Inflammatory macrophage treated with lipopolysaccharide for 4 hours (primary cell): ENCODE data around the gene S1PR2.

Experiments
- DNase-seq: peaks from one replicate; pipeline ENCODE4 v3.0.0-alpha.2; 2020

S1PR2 gene

DNA sequence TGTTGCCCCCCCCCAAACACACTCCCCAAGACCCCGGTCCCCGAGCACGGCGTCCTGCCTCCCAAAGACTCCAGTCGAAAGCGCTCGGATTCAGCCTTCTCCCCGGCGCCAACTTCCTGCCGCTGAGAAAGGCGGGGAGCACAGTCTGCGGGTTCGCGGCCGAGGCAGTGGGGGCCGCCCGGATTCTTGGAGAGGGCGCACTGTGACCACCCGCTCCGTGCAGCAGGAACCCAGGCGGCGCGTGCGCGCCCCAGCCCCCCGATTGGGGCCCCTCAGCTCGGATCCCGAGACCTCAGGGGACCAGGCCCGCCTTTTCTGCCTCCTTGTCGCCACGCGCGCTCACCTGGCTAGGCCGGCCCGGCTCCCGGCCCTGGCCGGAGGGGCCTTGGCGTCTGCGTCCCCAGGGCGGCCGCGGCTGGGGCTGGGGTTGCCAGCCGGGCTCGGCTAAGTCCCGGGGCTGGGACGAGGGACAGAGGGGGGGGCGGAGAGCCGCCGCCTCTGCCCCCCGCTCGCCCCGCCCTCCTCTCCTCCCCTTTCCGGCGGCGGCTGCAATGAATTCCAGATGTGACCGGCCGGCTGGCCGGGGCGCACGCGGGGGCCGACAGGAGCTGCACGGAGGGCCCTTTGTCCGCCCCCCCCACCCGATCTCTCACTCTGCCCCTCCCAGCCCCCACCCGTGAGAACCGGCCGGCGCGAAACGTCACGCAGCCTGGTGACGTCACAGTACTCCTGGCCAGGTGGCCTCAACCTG, at the start of gene S1PR2:
TSS of gene S1PR2 (minus strand) at position 471 of the 751 bp plus-strand sequence. CDS start 6,426 bp downstream, outside the sequence.
- peak; percentile 72 for DNase-seq

DNA sequence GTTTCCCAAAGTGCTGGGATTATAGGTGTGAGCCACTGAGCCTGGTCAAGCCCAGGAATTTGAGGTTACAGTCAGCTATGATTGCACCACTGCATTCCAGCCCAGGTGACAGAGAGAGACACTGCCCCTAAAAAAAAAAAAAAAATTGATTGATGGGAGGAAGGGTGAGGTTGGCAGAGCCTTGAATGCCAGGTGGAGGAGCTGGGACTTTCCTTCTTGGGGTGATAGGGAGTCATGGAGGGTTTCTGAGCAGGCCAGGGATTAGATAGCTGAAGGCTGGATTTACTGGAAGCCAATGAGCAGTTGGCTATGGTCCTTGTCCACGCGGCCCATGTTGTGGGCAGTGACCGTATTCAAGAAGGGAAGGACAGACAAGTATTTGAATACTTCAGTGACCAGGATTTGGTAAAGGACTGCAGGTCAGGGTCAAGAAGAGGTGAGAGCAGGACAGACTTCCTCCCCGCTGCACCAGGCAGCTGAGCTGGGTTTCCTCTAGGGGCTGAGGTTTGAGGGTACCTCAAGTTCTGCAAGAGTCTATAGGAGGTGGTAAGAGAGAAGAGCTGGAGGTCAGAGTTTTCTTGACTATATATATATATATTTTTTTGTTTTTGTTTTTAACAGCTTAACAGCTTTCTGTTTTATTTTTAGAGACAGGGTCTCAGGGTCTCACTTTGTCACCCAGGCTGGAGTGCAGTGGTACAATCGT, 48.8 kb upstream of the S1PR2 start:
- no peak for DNase-seq

- no peak for DNase-seq
Measured at GRCh38 chr19:10278935-10279334, 47.8 kb upstream of the S1PR2 start.

DNA sequence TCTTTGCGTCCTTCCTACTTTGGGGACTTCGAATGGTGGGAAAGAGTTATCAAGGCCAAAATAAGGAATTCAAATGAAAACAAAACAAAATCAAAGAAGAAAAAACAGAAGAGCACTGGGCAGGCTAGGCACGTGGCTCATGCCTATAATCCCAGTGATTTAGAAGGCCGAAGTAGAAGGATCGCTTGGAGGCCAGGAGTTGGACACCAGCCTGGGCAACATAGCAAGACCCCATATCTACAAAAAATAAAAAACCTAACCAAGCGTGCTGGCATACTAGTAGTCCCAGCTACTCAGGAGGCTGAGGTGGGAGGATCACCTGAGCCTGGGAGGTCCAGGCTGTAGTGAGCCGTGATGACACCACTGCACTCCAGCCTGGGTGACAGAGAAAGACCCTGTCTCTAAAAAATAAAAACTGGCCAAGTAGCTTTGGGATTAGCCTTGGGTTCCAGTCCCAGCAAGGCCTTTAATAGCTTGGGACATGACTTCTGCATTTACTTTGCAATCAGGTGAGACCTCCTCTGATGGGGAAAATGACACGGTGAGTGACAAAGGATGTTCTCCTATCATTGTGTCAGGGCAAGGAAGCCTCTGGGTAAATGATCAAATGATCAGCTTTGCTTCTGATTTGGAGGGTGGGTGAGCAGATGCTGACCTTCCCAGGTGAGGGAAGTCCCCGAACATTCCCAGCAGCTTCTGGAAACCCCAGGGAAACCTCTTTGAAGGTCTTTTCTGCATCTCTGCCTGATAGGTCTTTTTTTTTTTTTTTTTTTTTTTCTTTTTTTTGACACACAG, 46.9 kb upstream of the S1PR2 start:
- DNase-seq: no peak

- DNase-seq: no peak
Measured at GRCh38 chr19:10274589-10274988, 43.5 kb upstream of the S1PR2 start.

GRCh38 chr19:10271543-10272086, 40.5 kb upstream of the S1PR2 start:
- peak; percentile 91 for DNase-seq

GRCh38 chr19:10270616-10271394, 39.7 kb upstream of the S1PR2 start, which contains the start of gene ICAM1:
ICAM1 (plus strand) TSS chr19:10271120; CDS start chr19:10271160, 40 bp downstream.
- DNase-seq: peak; percentile 99

DNA sequence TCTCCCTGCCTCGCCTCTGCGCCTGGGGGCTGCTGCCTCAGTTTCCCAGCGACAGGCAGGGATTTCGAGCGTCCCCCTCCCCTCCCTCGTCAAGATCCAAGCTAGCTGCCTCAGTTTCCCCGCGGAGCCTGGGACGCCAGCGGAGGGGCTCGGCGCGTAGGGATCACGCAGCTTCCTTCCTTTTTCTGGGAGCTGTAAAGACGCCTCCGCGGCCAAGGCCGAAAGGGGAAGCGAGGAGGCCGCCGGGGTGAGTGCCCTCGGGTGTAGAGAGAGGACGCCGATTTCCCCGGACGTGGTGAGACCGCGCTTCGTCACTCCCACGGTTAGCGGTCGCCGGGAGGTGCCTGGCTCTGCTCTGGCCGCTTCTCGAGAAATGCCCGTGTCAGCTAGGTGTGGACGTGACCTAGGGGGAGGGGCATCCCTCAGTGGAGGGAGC, 39.1 kb upstream of the S1PR2 start:
- DNase-seq: peak; percentile 98

GRCh38 chr19:10269333-10270179, 38.4 kb upstream of the S1PR2 start:
- peak; percentile 95 for DNase-seq

DNA sequence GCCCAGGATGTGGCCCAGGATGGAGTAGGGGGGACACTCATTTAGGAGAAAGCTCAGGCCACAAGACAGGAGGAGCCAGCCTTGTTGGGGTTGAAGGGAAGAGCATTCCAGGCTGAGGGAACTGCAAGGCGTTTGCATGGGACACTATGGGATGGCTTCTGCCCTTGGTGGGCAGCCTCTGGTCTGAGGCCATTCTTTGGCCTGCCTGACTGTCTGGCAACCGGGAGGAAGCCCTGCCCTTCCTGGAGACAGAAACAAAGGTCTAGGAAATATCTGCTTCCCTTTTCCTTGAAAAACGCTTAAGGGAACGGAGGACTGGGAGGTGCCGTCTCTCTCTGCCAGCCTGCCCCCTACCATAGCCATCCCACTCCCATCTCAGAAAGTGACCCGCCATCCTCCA, 36.9 kb upstream of the S1PR2 start:
- DNase-seq: no peak

DNA sequence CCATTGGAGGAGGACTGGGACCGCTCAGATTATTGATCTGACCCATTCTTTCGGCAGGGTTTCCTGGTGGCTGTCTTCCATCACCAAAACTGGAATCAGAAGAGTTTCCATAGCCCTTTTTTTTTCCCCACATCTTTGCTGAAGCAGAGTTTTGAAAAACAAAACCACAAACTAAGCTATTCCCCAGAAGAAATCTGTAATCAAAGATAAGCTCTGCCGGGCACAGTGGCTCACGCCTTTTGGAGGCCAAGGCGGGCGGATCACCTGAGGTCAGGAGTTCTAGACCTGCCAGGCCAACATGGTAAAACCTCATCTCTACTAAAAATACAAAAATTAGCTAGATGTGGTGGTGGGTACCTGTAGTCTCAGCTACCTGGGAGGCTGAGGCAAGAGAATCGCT, 35.6 kb upstream of the S1PR2 start:
- no peak for DNase-seq

GRCh38 chr19:10262771-10263170, 31.6 kb upstream of the S1PR2 start:
- no peak for DNase-seq

GRCh38 chr19:10260141-10260584, 29.0 kb upstream of the S1PR2 start:
- peak; percentile 33 for DNase-seq

DNA sequence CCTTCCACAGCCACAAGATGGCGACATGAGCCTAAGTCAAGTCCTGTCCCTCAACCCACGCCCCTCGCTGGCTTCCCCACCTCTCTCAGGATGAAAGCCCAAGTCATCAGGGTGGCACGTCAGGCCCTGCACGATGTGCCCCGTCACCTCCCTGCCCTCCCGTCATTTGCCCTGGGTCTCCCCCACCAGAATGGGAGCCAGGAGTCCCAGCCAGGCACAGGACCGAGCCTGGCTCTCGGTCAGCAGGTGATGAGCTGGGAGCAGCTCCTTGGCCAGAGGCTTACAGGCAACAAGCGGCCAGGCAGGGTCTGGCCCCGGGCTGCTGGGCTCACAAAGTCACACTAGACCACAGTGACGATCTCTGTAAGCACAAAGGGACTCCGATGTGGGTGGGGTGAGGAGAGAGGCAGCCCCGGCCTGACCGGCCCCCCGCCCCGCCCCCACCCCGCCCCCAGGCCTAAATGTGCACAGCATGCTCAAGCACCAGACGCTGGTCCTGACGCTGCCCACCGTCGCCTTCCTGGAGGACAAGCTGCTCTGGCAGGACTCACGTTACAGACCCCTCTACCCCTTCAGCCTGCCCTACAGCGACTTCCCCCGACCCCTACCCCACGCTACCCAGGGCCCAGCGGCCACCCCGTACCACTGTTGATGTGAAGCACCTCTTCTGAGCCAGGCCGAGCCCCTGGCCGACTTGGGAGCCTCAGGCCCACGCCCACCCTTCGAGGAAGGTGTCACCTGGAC, 28.2 kb upstream of the S1PR2 start:
- peak; percentile 93 for DNase-seq

- DNase-seq: no peak
Measured at GRCh38 chr19:10258080-10258710, 27.1 kb upstream of the S1PR2 start.

GRCh38 chr19:10256970-10257615, 26.0 kb upstream of the S1PR2 start:
- DNase-seq: no peak

- no peak for DNase-seq
Measured at GRCh38 chr19:10256551-10256950, 25.4 kb upstream of the S1PR2 start.

DNA sequence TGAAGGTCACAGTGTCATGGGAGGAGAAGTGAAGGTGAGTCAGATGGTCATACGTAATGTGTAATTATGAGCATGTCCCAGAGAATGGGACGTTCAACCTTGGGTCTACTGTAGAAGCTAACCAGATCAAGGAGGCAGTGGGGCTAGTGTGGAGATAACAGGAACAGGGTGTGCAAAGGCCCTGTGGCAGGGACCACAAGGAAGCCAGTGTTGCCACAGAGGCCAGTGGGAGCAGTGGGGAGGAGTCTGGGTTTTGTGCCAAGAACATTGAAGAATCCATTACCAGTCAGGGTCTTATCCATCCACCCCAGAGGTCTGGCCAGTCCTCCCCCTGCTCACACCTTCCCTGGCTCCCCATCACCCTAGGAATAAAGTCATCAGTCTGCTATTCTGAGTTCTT, 24.2 kb upstream of the S1PR2 start:
- no peak for DNase-seq

DNA sequence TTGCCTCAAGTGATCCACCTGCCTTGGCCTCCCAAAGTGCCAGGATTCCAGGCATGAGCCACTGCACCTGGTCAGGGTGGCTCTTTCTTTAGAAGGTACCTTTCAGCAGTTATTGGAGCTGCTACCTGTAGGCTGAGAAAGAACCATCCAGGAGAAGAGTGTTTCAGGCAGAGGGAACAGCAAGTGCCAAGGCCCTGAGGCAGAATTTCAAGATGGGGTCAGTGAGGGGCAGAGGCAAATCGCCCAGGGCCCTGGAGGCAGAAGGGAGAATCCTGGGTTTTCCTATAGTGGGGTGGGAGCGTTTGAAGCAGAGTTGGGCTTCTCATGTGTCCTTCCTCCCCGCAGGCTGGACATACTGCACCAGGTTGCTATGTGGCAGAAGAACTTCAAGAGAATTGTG, 23.1 kb upstream of the S1PR2 start:
- no peak for DNase-seq
